GM12878 (cell line): Measurements from ENCODE around the gene SLC25A47. TPM values are rescaled to one million over a fixed set of nuclear protein-coding genes. Genes with fewer than 3 reads are reported as not detected.

Experiments
- TAF1 ChIP-seq: IDR thresholded peaks from 2 replicates; pipeline ENCODE4 v1.6.1; 2011; ENCODE audit warnings: mild to moderate bottlenecking, low read depth, low read length, borderline replicate concordance
- microRNA counts: library from miRNA; unstranded; fragments of <30 nt; microRNA quantifications from one replicate; lab custom pipeline; 2016
- microRNA-seq: library from miRNA; unstranded; fragments of <30 nt; microRNA quantifications from one replicate; pipeline ENCODE4, GENCODE V29; 2018
- polyA plus RNA-seq, 11 experiments: library from polyadenylated mRNA; depleted of rRNA in 4 of 11; unstranded in 6 of 11; stranded (reverse) in 5 of 11; fragments of >200 nt; fragmentation: Nextera tagmentation in 4 of 11; fragmentation: Illumina TruSeq in 1 of 11; extraction: Ambion mirVana in 4 of 11; extraction: Trizol in 1 of 11; gene quantifications; 1 replicate in 1 of 11; 2 replicates in 10 of 11; pipeline versions ENCODE4 v1.2.1 to v1.2.3, GENCODE V29; 2011 to 2016; ENCODE audit warnings: inconsistent platforms in 2 of 11, missing spikeins in 2 of 11, low read depth in 1 of 11
- small RNA-seq: library from RNA; depleted of rRNA; stranded (forward); fragments of <200 nt; gene quantifications from one replicate; pipeline ENCODE3, GENCODE V24; 2014
- total RNA-seq, 4 experiments: library from RNA; depleted of rRNA in 3 of 4; stranded (reverse); fragments of >200 nt in 3 of 4; fragmentation: Illumina TruSeq in 1 of 4; extraction: Trizol in 1 of 4; gene quantifications; 2 replicates each; pipeline versions ENCODE4 v1.2.1 to v1.2.3, GENCODE V29; 2013 to 2021

The SLC25A47 gene
- total and polyA plus RNA-seq, 10 of the 15 experiments (the other 5 are each of a cell fraction or from before 2014, with no cell fraction given), result 0.14 TPM; not detected in 9

- no peak for TF ChIP-seq TAF1
Observed at GRCh38 chr14:100376751-100377171, 53.6 kb downstream of the SLC25A47 start (continued).

MicroRNA genes within 50 kb of the gene (microRNA counts, 767-probe panel; counts per million panel counts)
- microRNA hsa-miR-345-5p (lab: Ali Mortazavi, UCI), result 2,009 counts per million, percentile 75 among the panel's probes with 10 or more counts

Small RNA genes lying within 50 kb of the gene (microRNA-seq; reads per million reads assigned to microRNA genes)
- gene MIR345 (132 reads per million, percentile 77 among the genes with 10 or more reads in this experiment), gene MIR6764 (1.1 reads per million)

Small RNA genes lying within 50 kb of the gene (small RNA-seq; reads per million reads assigned to genes)
- gene AL157871.3 (not detected), gene MIR345 (189 reads per million, percentile 99 among the genes with 10 or more reads in this experiment), gene RN7SL523P (not detected)

Other genes with a start within 250 kb of the SLC25A47 start
- gene DEGS2, start 163.7 kb upstream of the SLC25A47 start, total RNA-seq (2014; rRNA removed), result 0.87 and 1.1 TPM in 2 replicates
- 0.05 and 0.45 TPM in 2 replicates for gene DEGS2, start 163.7 kb upstream of the SLC25A47 start, total RNA-seq (2014; rRNA removed; fragmentation: Illumina TruSeq; extraction: Trizol)
- gene DEGS2, start 163.7 kb upstream of the SLC25A47 start, total RNA-seq (2021), result 1.8 and 2.5 TPM in 2 replicates
- gene DEGS2, start 163.7 kb upstream of the SLC25A47 start, polyA plus RNA-seq (2011; rRNA removed), result 0.07 TPM in 1 of 2 replicates, not detected in the other
- gene DEGS2, start 163.7 kb upstream of the SLC25A47 start, polyA plus RNA-seq (2014; fragmentation: Illumina TruSeq; extraction: Trizol), result 0.01 and 0.03 TPM in 2 replicates
- gene DEGS2, start 163.7 kb upstream of the SLC25A47 start, polyA plus RNA-seq (2014; fragmentation: Nextera tagmentation; extraction: Ambion mirVana), result under 1 TPM in 1 of 2 experiments, not detected in 1; 0.62 TPM
- 0.26 and 0.66 TPM in 2 replicates for gene DEGS2, start 163.7 kb upstream of the SLC25A47 start, polyA plus RNA-seq (2014; rRNA removed)
- gene DEGS2, start 163.7 kb upstream of the SLC25A47 start, polyA plus RNA-seq (2016; fragmentation: Nextera tagmentation; extraction: Ambion mirVana), result under 1 TPM; 0.06 to 0.52 TPM
- 34.2 and 35.3 TPM in 2 replicates for gene YY1, start 84.2 kb upstream of the SLC25A47 start, total RNA-seq (2014; rRNA removed)
- gene YY1, start 84.2 kb upstream of the SLC25A47 start, total RNA-seq (2014; rRNA removed; fragmentation: Illumina TruSeq; extraction: Trizol), result 42.7 and 44.8 TPM in 2 replicates
- gene YY1, start 84.2 kb upstream of the SLC25A47 start, total RNA-seq (2021), result 74.0 and 77.2 TPM in 2 replicates
- gene YY1, start 84.2 kb upstream of the SLC25A47 start, polyA plus RNA-seq (2011; rRNA removed), result 52.0 and 75.3 TPM in 2 replicates
- 49.4 and 58.5 TPM in 2 replicates for gene YY1, start 84.2 kb upstream of the SLC25A47 start, polyA plus RNA-seq (2014; fragmentation: Illumina TruSeq; extraction: Trizol)
- gene YY1, start 84.2 kb upstream of the SLC25A47 start, polyA plus RNA-seq (2014; fragmentation: Nextera tagmentation; extraction: Ambion mirVana), result 10 to 100 TPM; 23.7 to 46.4 TPM
- gene YY1, start 84.2 kb upstream of the SLC25A47 start, polyA plus RNA-seq (2014; rRNA removed), result 23.5 and 24.4 TPM in 2 replicates
- gene YY1, start 84.2 kb upstream of the SLC25A47 start, polyA plus RNA-seq (2016; fragmentation: Nextera tagmentation; extraction: Ambion mirVana), result 10 to 100 TPM; 32.7 to 35.0 TPM
- 10.3 and 12.1 TPM in 2 replicates for gene SLC25A29, start 16.9 kb upstream of the SLC25A47 start, total RNA-seq (2014; rRNA removed)
- 3.3 and 3.6 TPM in 2 replicates for gene SLC25A29, start 16.9 kb upstream of the SLC25A47 start, total RNA-seq (2014; rRNA removed; fragmentation: Illumina TruSeq; extraction: Trizol)
- 11.6 and 12.3 TPM in 2 replicates for gene SLC25A29, start 16.9 kb upstream of the SLC25A47 start, total RNA-seq (2021)
- 6.2 and 11.5 TPM in 2 replicates for gene SLC25A29, start 16.9 kb upstream of the SLC25A47 start, polyA plus RNA-seq (2011; rRNA removed)
- gene SLC25A29, start 16.9 kb upstream of the SLC25A47 start, polyA plus RNA-seq (2014; fragmentation: Illumina TruSeq; extraction: Trizol), result 2.0 and 3.4 TPM in 2 replicates
- under 1 TPM in 1 of 2 experiments, not detected in 1; 0.42 TPM for gene SLC25A29, start 16.9 kb upstream of the SLC25A47 start, polyA plus RNA-seq (2014; fragmentation: Nextera tagmentation; extraction: Ambion mirVana)
- 13.3 and 15.9 TPM in 2 replicates for gene SLC25A29, start 16.9 kb upstream of the SLC25A47 start, polyA plus RNA-seq (2014; rRNA removed)
- 1 to 10 TPM; 4.0 TPM for gene SLC25A29, start 16.9 kb upstream of the SLC25A47 start, polyA plus RNA-seq (2016; fragmentation: Nextera tagmentation; extraction: Ambion mirVana)
- gene WDR25, start 53.1 kb downstream of the SLC25A47 start, total RNA-seq (2014; rRNA removed), result 7.6 and 8.2 TPM in 2 replicates
- 3.2 and 4.1 TPM in 2 replicates for gene WDR25, start 53.1 kb downstream of the SLC25A47 start, total RNA-seq (2014; rRNA removed; fragmentation: Illumina TruSeq; extraction: Trizol)
- gene WDR25, start 53.1 kb downstream of the SLC25A47 start, total RNA-seq (2021), result 5.0 and 5.7 TPM in 2 replicates
- gene WDR25, start 53.1 kb downstream of the SLC25A47 start, polyA plus RNA-seq (2011; rRNA removed), result 2.6 and 5.0 TPM in 2 replicates
- gene WDR25, start 53.1 kb downstream of the SLC25A47 start, polyA plus RNA-seq (2014; fragmentation: Illumina TruSeq; extraction: Trizol), result 3.6 and 6.4 TPM in 2 replicates
- under 1 TPM; 0.16 to 0.86 TPM for gene WDR25, start 53.1 kb downstream of the SLC25A47 start, polyA plus RNA-seq (2014; fragmentation: Nextera tagmentation; extraction: Ambion mirVana)
- gene WDR25, start 53.1 kb downstream of the SLC25A47 start, polyA plus RNA-seq (2014; rRNA removed), result 4.9 and 6.1 TPM in 2 replicates
- 1 to 10 TPM; 8.6 to 9.0 TPM for gene WDR25, start 53.1 kb downstream of the SLC25A47 start, polyA plus RNA-seq (2016; fragmentation: Nextera tagmentation; extraction: Ambion mirVana)